GM12878 (cell line): ENCODE results near the gene PHLDB3. TPM values are rescaled to one million over a fixed set of nuclear protein-coding genes. Genes with fewer than 3 reads are reported as not detected.

Experiments used
- ATAC-seq: fragments of 200-7000 bp; cut with Tn5 transposase; 3 replicates; pipeline ENCODE4 v1.9.1; 2020; ENCODE audit warnings: mild to moderate bottlenecking, moderate library complexity
- BruUV-seq: library from RNA; stranded (reverse); fragments of 400-500 nt; replicated peaks from 2 replicates; lab custom pipeline; 2021; lab: Mats Ljungman, UMichigan
- CTCF ChIA-PET: fragments of 300-600 bp; sonication (Branson Sonifier 250); formaldehyde crosslinking; extraction: SDS; loops from one replicate; lab custom pipeline; 2021; ENCODE audit warnings: inconsistent platforms; lab: Yijun Ruan, JAX
- POLR2A ChIA-PET: fragments of 350-600 bp; formaldehyde crosslinking; extraction: SDS; loops from one replicate; lab custom pipeline; 2021; ENCODE audit warnings: inconsistent platforms; lab: Charles Lee
- RAD21 ChIA-PET: fragments of 300-600 bp; sonication (Branson Sonifier 250); formaldehyde crosslinking; loops from one replicate; lab custom pipeline; 2023; ENCODE audit warnings: antibody characterized with exemption; ENCODE audit not compliant: unreplicated experiment; lab: Charles Lee
- SMC1A ChIA-PET: fragments of 300-600 bp; sonication (Branson Sonifier 250); formaldehyde crosslinking; loops from one replicate; lab custom pipeline; 2023; ENCODE audit not compliant: unreplicated experiment, uncharacterized antibody; lab: Charles Lee
- DNase-seq: peaks from one replicate; pipeline ENCODE4 v3.0.0-alpha.2; 2011; ENCODE audit warnings: low read depth, low spot score
- FAIRE-seq: peaks from 3 replicates; lab custom pipeline; 2011; peaks lifted over from hg19 to GRCh38; lab: Jason Lieb, UNC
- H2AFZ ChIP-seq: 2 replicates; pipeline ENCODE4 v1.6.0; 2011; ENCODE audit warnings: low read depth, low read length, control low read depth; ENCODE audit not compliant: control insufficient read depth
- H3K27ac ChIP-seq: 2 replicates; pipeline ENCODE4 v1.5.1; 2011; ENCODE audit warnings: control low read depth; ENCODE audit not compliant: control insufficient read depth, insufficient read depth
- H3K27me3 ChIP-seq, 2 experiments: replicated peaks in 1 of 2; 2 replicates each; pipeline versions ENCODE4 v1.6.0 to v1.6.1; 2011; ENCODE audit warnings: low read length in 1 of 2; ENCODE audit not compliant: control insufficient read depth in 2 of 2, insufficient read depth in 2 of 2
- H3K36me3 ChIP-seq, 2 experiments: 2 replicates each; pipeline ENCODE4 v1.5.1; 2011; ENCODE audit warnings: low read length in 1 of 2; ENCODE audit not compliant: control insufficient read depth in 2 of 2, insufficient read depth in 2 of 2
- H3K4me1 ChIP-seq: 2 replicates; pipeline ENCODE4 v1.6.1; 2011; ENCODE audit warnings: mild to moderate bottlenecking, low read length, moderate library complexity, mixed read lengths; ENCODE audit not compliant: control insufficient read depth, insufficient read depth
- H3K4me2 ChIP-seq: 2 replicates; pipeline ENCODE4 v1.6.0; 2011; ENCODE audit warnings: control low read depth; ENCODE audit not compliant: control insufficient read depth, insufficient read depth
- H3K4me3 ChIP-seq: fragments of 200-600 bp; sonication (generic); 2 replicates; pipeline ENCODE4 v1.5.1; 2016
- H3K79me2 ChIP-seq: 2 replicates; pipeline ENCODE4 v1.6.0; 2011; ENCODE audit warnings: low read length; ENCODE audit not compliant: control insufficient read depth, insufficient read depth
- H3K9ac ChIP-seq: 2 replicates; pipeline ENCODE4 v1.8.0; 2011; ENCODE audit warnings: low read length, control low read depth, mixed read lengths; ENCODE audit not compliant: control insufficient read depth, insufficient read depth
- H3K9me3 ChIP-seq: replicated peaks from 3 replicates; pipeline ENCODE4 v1.5.1; 2011; ENCODE audit warnings: mild to moderate bottlenecking, low read length; ENCODE audit not compliant: control insufficient read depth, insufficient read depth
- H4K20me1 ChIP-seq: 2 replicates; pipeline ENCODE4 v1.6.0; 2011; ENCODE audit not compliant: control insufficient read depth, insufficient read depth
- EZH2 ChIP-seq: IDR thresholded peaks from 2 replicates; pipeline ENCODE4 v1.6.1; 2012; ENCODE audit warnings: low read depth, mild to moderate bottlenecking, control low read depth, inconsistent platforms, low read length, borderline replicate concordance; ENCODE audit not compliant: control insufficient read depth
- IRF4 ChIP-seq: IDR thresholded peaks from 2 replicates; pipeline ENCODE4 v1.6.1; 2011; ENCODE audit warnings: low read depth, low read length
- POU2F2 ChIP-seq: IDR thresholded peaks from 3 replicates; pipeline ENCODE4 v1.6.1; 2011; ENCODE audit warnings: low read depth, mild to moderate bottlenecking, low read length, borderline replicate concordance
- RAD21 ChIP-seq: IDR thresholded peaks from 2 replicates; pipeline ENCODE4 v1.6.1; 2011; ENCODE audit warnings: mild to moderate bottlenecking, low read depth, low read length, moderate library complexity; ENCODE audit not compliant: insufficient read depth
- RUNX3 ChIP-seq: IDR thresholded peaks from 2 replicates; pipeline ENCODE4 v1.6.1; 2012; ENCODE audit warnings: low read length, inconsistent platforms
- SMARCA5 ChIP-seq: fragments of 450-650 bp; IDR thresholded peaks from 2 replicates; pipeline ENCODE4 v1.6.1; 2017; ENCODE audit warnings: mild to moderate bottlenecking
- SMC3 ChIP-seq: IDR thresholded peaks from 2 replicates; pipeline ENCODE4 v1.6.1; 2011; ENCODE audit warnings: low read length, improper control_type of control experiment, borderline replicate concordance
- SPI1 ChIP-seq: IDR thresholded peaks from 2 replicates; pipeline ENCODE4 v1.6.1; 2011; ENCODE audit warnings: low read depth, mild to moderate bottlenecking, low read length, moderate library complexity, borderline replicate concordance; ENCODE audit not compliant: insufficient read depth
- YY1 ChIP-seq: IDR thresholded peaks from 2 replicates; pipeline ENCODE4 v1.6.1; 2011; ENCODE audit warnings: low read depth, mild to moderate bottlenecking, low read length
- WGBS: methylation state at CpG from one replicate; pipeline ENCODE4 v1.1.6; 2016; ENCODE audit warnings: low lambda C conversion rate; ENCODE audit not compliant: insufficient replicate concordance, insufficient coverage; ENCODE audit errors: missing lambda C conversion rate; 5-methylcytosine and 5-hydroxymethylcytosine counted together
- in situ Hi-C: fragments of 300-500 bp; cut with MboI; formaldehyde crosslinking; loops from 9 replicates; pipeline ENCODE4 v1.14.3; 2018; ENCODE audit warnings: mixed read lengths
- intact Hi-C: fragments of 100-400 bp; cut with micrococcal nuclease; formaldehyde crosslinking; loops from one replicate; pipeline ENCODE4 v1.14.2; 2022; ENCODE audit not compliant: unreplicated experiment
- polyA plus RNA-seq, 11 experiments: library from polyadenylated mRNA; depleted of rRNA in 4 of 11; unstranded in 6 of 11; stranded (reverse) in 5 of 11; fragments of >200 nt; fragmentation: Nextera tagmentation in 4 of 11; fragmentation: Illumina TruSeq in 1 of 11; extraction: Ambion mirVana in 4 of 11; extraction: Trizol in 1 of 11; gene quantifications; 1 replicate in 1 of 11; 2 replicates in 10 of 11; pipeline versions ENCODE4 v1.2.1 to v1.2.3, GENCODE V29; 2011 to 2016; ENCODE audit warnings: inconsistent platforms in 2 of 11, missing spikeins in 2 of 11, low read depth in 1 of 11
- total RNA-seq, 4 experiments: library from RNA; depleted of rRNA in 3 of 4; stranded (reverse); fragments of >200 nt in 3 of 4; fragmentation: Illumina TruSeq in 1 of 4; extraction: Trizol in 1 of 4; gene quantifications; 2 replicates each; pipeline versions ENCODE4 v1.2.1 to v1.2.3, GENCODE V29; 2013 to 2021
- TF ChIP-seq, protein P1 (sequence below), 3 experiments: IDR thresholded peaks in 2 of 3; conservative IDR thresholded peaks in 1 of 3; 2 replicates each; pipeline ENCODE4 v1.5.1; 2011; ENCODE audit warnings: low read depth in 3 of 3, low read length in 3 of 3, mild to moderate bottlenecking in 3 of 3, control low read depth in 2 of 3, moderate library complexity in 2 of 3, inconsistent platforms in 1 of 3, mixed read lengths in 1 of 3; ENCODE audit not compliant: control insufficient read depth in 2 of 3, insufficient read depth in 1 of 3; ENCODE audit errors: extremely low read depth in 1 of 3
- TF ChIP-seq, protein P2 (sequence below): fragments of 450-650 bp; IDR thresholded peaks from 2 replicates; pipeline ENCODE4 v1.6.1; 2017; ENCODE audit warnings: mild to moderate bottlenecking, moderate library complexity

Gene PHLDB3
- total and polyA plus RNA-seq, 10 of the 15 experiments (the other 5 are each of a cell fraction or from before 2014, with no cell fraction given): 0.13 to 13.0 (median 5.5) TPM

DNA sequence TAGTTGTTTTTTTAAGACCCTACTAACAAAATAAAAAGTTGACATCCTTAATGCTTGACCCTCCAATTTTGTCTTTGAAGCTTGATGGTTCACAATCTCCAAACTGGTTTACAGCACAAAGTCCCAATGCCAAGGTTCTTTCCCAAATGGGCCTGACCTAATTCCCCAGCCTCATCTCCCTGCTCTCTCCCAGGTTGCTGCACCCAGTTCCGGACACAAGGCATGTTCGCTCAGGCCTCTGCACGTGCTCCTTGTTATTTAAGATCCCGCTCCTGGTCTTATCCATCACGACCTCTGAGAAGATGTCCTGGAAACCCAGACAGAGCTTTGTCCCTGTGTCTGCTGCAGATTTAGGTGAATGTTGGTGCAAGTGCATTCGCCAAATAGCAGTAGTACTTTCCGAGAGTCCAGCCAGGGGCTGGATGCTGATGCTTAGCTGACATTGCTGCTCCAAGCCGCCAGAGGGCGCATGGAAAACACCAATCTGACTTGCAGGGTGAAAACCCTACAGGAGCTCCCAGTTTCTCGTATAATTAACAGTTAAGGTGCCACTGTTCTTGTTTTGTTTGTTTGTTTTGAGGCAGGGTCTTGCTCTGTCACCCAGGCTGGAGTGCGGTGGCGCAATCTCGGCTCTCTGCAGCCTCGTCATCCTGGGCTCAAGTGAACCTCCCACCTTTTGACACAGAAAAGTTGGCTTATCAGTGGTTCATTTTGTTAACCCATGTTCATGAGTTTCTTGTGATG is 57.6 kb downstream of the PHLDB3 start:
- ATAC-seq (peak; percentile 91), DNase-seq (no peak)

More for the DNA sequence above, 57.6 kb downstream of the PHLDB3 start:
- TF ChIP-seq POU2F2: no peak
- TF ChIP-seq, protein P1, sequence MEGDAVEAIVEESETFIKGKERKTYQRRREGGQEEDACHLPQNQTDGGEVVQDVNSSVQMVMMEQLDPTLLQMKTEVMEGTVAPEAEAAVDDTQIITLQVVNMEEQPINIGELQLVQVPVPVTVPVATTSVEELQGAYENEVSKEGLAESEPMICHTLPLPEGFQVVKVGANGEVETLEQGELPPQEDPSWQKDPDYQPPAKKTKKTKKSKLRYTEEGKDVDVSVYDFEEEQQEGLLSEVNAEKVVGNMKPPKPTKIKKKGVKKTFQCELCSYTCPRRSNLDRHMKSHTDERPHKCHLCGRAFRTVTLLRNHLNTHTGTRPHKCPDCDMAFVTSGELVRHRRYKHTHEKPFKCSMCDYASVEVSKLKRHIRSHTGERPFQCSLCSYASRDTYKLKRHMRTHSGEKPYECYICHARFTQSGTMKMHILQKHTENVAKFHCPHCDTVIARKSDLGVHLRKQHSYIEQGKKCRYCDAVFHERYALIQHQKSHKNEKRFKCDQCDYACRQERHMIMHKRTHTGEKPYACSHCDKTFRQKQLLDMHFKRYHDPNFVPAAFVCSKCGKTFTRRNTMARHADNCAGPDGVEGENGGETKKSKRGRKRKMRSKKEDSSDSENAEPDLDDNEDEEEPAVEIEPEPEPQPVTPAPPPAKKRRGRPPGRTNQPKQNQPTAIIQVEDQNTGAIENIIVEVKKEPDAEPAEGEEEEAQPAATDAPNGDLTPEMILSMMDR (IDR thresholded peaks at IDR 0.05 in 2 of 3, conservative IDR thresholded peaks at IDR 0.05 in 1 of 3; ENCODE audit: control insufficient read depth in 2 of 3, extremely low read depth in 1 of 3, insufficient read depth in 1 of 3, low read depth in 3 of 3, low read length in 3 of 3): peak; percentile 90 to 96 (median 91); a peak in 5 of 6 replicates
- TF ChIP-seq SMARCA5: 0 out of 2 replicates have a peak, but pooled peaks have one; percentile 13
- TF ChIP-seq, protein P2, sequence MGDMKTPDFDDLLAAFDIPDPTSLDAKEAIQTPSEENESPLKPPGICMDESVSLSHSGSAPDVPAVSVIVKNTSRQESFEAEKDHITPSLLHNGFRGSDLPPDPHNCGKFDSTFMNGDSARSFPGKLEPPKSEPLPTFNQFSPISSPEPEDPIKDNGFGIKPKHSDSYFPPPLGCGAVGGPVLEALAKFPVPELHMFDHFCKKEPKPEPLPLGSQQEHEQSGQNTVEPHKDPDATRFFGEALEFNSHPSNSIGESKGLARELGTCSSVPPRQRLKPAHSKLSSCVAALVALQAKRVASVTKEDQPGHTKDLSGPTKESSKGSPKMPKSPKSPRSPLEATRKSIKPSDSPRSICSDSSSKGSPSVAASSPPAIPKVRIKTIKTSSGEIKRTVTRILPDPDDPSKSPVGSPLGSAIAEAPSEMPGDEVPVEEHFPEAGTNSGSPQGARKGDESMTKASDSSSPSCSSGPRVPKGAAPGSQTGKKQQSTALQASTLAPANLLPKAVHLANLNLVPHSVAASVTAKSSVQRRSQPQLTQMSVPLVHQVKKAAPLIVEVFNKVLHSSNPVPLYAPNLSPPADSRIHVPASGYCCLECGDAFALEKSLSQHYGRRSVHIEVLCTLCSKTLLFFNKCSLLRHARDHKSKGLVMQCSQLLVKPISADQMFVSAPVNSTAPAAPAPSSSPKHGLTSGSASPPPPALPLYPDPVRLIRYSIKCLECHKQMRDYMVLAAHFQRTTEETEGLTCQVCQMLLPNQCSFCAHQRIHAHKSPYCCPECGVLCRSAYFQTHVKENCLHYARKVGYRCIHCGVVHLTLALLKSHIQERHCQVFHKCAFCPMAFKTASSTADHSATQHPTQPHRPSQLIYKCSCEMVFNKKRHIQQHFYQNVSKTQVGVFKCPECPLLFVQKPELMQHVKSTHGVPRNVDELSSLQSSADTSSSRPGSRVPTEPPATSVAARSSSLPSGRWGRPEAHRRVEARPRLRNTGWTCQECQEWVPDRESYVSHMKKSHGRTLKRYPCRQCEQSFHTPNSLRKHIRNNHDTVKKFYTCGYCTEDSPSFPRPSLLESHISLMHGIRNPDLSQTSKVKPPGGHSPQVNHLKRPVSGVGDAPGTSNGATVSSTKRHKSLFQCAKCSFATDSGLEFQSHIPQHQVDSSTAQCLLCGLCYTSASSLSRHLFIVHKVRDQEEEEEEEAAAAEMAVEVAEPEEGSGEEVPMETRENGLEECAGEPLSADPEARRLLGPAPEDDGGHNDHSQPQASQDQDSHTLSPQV: no peak
- TF ChIP-seq SPI1: no peak
- TF ChIP-seq RAD21: peak; percentile 94
- peak; percentile 99 for TF ChIP-seq SMC3
- TF ChIP-seq RUNX3: 0 out of 2 replicates have a peak, but pooled peaks have one; percentile 16
- TF ChIP-seq YY1: peak; percentile 76; the same call in 1 of the 2 replicates
- no peak for TF ChIP-seq EZH2
- peak; percentile 59; the same call in 1 of the 2 replicates for TF ChIP-seq IRF4
- TF ChIP-seq, all 136 proteins: peak for 7
- intact Hi-C loops (loop anchor here (1.0 to 10.0 kb wide), 5 partner anchors 55 to 338 kb away; partner anchors contain the start of genes KCNN4 and PHLDB3), in situ Hi-C loops (loop anchor here (5.0 to 10.0 kb wide), 2 partner anchors 75 to 358 kb away; partner anchors contain the start of gene LYPD5)
- ChIA-PET CTCF (interaction anchor here (0.5 to 6.6 kb wide), 38 partner anchors 10 to 657 kb away, joined by 3 to 393 read pairs (median 5); partner anchors contain the start of genes ETHE1, IRGQ, LYPD3 and PHLDB3), SMC1A (interaction anchor here (0.6 to 6.3 kb wide), 22 partner anchors 8 to 363 kb away, joined by 3 to 194 read pairs (median 7); partner anchors contain the start of genes IRGQ, ZNF575 and ZNF576), POLR2A (interaction anchor here (0.9 to 1.0 kb wide), 2 partner anchors 73 to 78 kb away, joined by 4 to 5 read pairs; no protein-coding TSS in a partner anchor), RAD21 (interaction anchor here (0.6 to 9.1 kb wide), 22 partner anchors 8 to 363 kb away, joined by 3 to 186 read pairs (median 4); partner anchors contain the start of genes ETHE1, IRGQ, PHLDB3 and PLAUR)
- Histone ChIP-seq H3K4me2 (no peak overlapping the region), H3K4me3 (no peak overlapping the region), H2AFZ (peak overlapping the region; percentile 45; the same call in 1 of the 2 replicates), H3K79me2 (no peaks in the 10 kb centered on the region), H3K27ac (no peak overlapping the region), H4K20me1 (no peaks in the 10 kb centered on the region), H3K36me3 (no peaks in the 10 kb centered on the region), H3K4me1 (no peaks in the 10 kb centered on the region), H3K27me3 (peaks cover 0 to 2% of the 10 kb centered on the region in 2 experiments; a peak in 1 of 4 replicates), H3K9ac (no peak overlapping the region), H3K9me3 (no peaks in the 10 kb centered on the region; the same call in 2 of the 3 replicates)
- peak; percentile 97 for FAIRE-seq
- BruUV-seq: no TSS peak
- 28% methylated on average over 14 of the region's 14 CpGs for WGBS
